ENCODE measurements around the gene SPATA17.

Gene SPATA17

GRCh38 chr1:217892750-217893149 is 261.6 kb downstream of the SPATA17 start:
- Histone ChIP-seq H3K27ac (no peak overlapping the region), H3K36me3 (replicated peaks) (no peaks in the 10 kb centered on the region), H3K4me3 (ENCODE audit: low read depth, low read length) (no peak overlapping the region), H3K27me3 (replicated peaks) (no peaks in the 10 kb centered on the region)
- DNase-seq: no peak
- no peak for TF ChIP-seq CTCF (IDR thresholded peaks at IDR 0.05; ENCODE audit: low read depth, low read length, missing control alignments)
- in situ Hi-C loops (cut with HindIII; ENCODE audit: low pct_ligation_motif_present, low sequenced_read_pairs): no loop called here

- H3K4me3 ChIP-seq (ENCODE audit: low read depth, low read length): no peak overlapping the region
- in situ Hi-C loops (cut with HindIII; ENCODE audit: low pct_ligation_motif_present, low sequenced_read_pairs): no loop called here
- no peak overlapping the region for H3K27ac ChIP-seq
- H3K27me3 ChIP-seq (replicated peaks): no peaks in the 10 kb centered on the region
- no peaks in the 10 kb centered on the region for H3K36me3 ChIP-seq (replicated peaks)
- DNase-seq: no peak
- no peak for TF ChIP-seq CTCF (IDR thresholded peaks at IDR 0.05; ENCODE audit: low read depth, low read length, missing control alignments)
Observed at GRCh38 chr1:217895841-217896240, 264.7 kb downstream of the SPATA17 start.

- no peak for TF ChIP-seq CTCF (IDR thresholded peaks at IDR 0.05; ENCODE audit: low read depth, low read length, missing control alignments)
- H3K4me3 ChIP-seq (ENCODE audit: low read depth, low read length): no peak overlapping the region
- in situ Hi-C loops (cut with HindIII; ENCODE audit: low pct_ligation_motif_present, low sequenced_read_pairs): no loop called here
- H3K27ac ChIP-seq: no peak overlapping the region
- no peak for DNase-seq
- no peaks in the 10 kb centered on the region for H3K27me3 ChIP-seq (replicated peaks)
- no peaks in the 10 kb centered on the region for H3K36me3 ChIP-seq (replicated peaks)
Observed at GRCh38 chr1:217896490-217896889, 265.3 kb downstream of the SPATA17 start.

- Histone ChIP-seq H3K27ac (no peak overlapping the region), H3K27me3 (replicated peaks) (no peaks in the 10 kb centered on the region), H3K36me3 (replicated peaks) (no peaks in the 10 kb centered on the region), H3K4me3 (ENCODE audit: low read depth, low read length) (no peak overlapping the region)
- TF ChIP-seq CTCF (IDR thresholded peaks at IDR 0.05; ENCODE audit: low read depth, low read length, missing control alignments): no peak
- in situ Hi-C loops (cut with HindIII; ENCODE audit: low pct_ligation_motif_present, low sequenced_read_pairs): no loop called here
- DNase-seq: no peak
Observed at GRCh38 chr1:217897100-217897499, 266.0 kb downstream of the SPATA17 start.

GRCh38 chr1:217899614-217900013 is 268.5 kb downstream of the SPATA17 start:
- no peak overlapping the region for H3K27ac ChIP-seq
- in situ Hi-C loops (cut with HindIII; ENCODE audit: low pct_ligation_motif_present, low sequenced_read_pairs): no loop called here
- no peaks in the 10 kb centered on the region for H3K36me3 ChIP-seq (replicated peaks)
- H3K4me3 ChIP-seq (ENCODE audit: low read depth, low read length): no peak overlapping the region
- TF ChIP-seq CTCF (IDR thresholded peaks at IDR 0.05; ENCODE audit: low read depth, low read length, missing control alignments): no peak
- DNase-seq: no peak
- no peaks in the 10 kb centered on the region for H3K27me3 ChIP-seq (replicated peaks)

GRCh38 chr1:217907504-217907903 is 276.4 kb downstream of the SPATA17 start:
- Histone ChIP-seq H3K4me3 (ENCODE audit: low read depth, low read length) (no peak overlapping the region), H3K27me3 (replicated peaks) (no peaks in the 10 kb centered on the region), H3K27ac (no peak overlapping the region), H3K36me3 (replicated peaks) (no peaks in the 10 kb centered on the region)
- no peak for DNase-seq
- in situ Hi-C loops (cut with HindIII; ENCODE audit: low pct_ligation_motif_present, low sequenced_read_pairs): no loop called here
- no peak for TF ChIP-seq CTCF (IDR thresholded peaks at IDR 0.05; ENCODE audit: low read depth, low read length, missing control alignments)

All from brain microvascular endothelial cell (primary cell).